NCI-H524 (cell line): Measurements from ENCODE around the gene FCER1G.
A peak's percentile ranks its signal among the peaks of the same experiment; 100 is the strongest.
"Not testable (repeated sequence)": the region's sequence is repeated elsewhere in the genome, so short reads cannot be mapped to it uniquely, and the experiment has no call there.

ENCODE experiments used
- DNase-seq, 2 experiments: peaks; one replicate each; lab custom pipeline; 2025; lab: John Stamatoyannopoulos, UW

The FCER1G gene

DNA sequence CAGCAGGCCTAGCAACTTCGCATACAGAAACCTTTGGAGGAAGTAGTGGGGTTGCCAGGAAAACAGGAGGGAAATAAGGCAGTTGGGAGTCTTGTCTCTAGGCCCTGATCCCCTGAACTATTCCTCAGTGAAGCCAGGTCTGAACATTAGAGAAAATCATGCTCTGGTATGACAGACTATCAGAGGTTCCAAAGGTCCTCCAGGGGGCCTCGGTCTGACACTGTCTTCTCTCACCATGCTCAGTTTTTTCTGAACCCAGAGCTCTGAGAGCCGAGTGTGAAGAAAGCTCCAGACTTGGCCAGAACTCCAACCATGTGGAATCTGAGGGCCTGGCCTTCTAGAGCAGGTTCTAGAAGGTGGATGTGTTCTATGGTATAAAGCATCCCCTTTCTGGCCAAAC, 14.8 kb downstream of the FCER1G start:
- DNase-seq: peak in 1 of 2 experiments; percentile 4

DNA sequence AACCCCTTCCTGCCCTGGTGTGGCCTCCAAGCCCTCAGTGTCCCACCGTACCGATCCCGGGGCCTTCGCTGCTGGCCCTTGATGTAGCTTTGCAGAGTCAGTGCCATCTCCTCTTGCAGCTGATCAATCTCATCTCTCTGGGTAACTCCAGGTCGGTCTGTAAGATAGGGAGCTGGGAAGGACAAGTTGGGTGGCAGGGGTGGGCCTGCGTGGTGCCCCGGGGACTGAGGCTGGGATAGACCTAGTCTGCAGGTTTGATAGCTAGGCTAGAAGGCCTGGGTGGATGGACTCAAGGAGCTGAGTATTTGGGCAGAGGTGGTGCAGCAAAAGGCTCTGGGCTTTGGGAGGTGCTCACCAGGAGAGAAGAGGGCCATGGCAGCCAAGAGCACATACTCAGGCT, 15.7 kb downstream of the FCER1G start:
- no peak for DNase-seq

- DNase-seq: no peak
Observed at GRCh38 chr1:161233102-161233501, 18.0 kb downstream of the FCER1G start.

- DNase-seq: no peak
Observed at GRCh38 chr1:161235957-161236775, 21.1 kb downstream of the FCER1G start.

GRCh38 chr1:161238039-161238473, 23.0 kb downstream of the FCER1G start, which contains the start of gene NR1I3:
NR1I3 (minus strand) TSS chr1:161238203; CDS start chr1:161236565, 1,638 bp downstream.
- no peak for DNase-seq

DNA sequence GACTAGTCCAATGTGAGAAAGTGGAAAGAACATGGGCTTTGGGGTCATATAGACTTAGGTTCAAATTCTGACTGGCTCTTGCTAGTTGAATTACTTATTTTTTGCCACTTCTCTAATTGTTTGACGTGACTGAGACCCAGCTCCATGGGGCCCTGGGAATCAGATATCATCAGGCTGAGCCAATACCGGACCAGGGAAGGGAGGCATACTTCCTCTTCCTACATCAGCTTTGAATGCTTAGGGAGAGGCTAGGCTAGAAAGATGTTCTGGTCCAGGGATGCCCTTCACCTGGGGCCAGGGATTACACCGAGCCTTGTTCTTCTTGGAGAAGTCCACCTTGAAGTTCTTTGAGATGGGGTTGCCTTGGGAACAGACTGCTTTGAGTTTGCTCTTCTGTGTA, 26.6 kb downstream of the FCER1G start:
- no peak for DNase-seq

DNA sequence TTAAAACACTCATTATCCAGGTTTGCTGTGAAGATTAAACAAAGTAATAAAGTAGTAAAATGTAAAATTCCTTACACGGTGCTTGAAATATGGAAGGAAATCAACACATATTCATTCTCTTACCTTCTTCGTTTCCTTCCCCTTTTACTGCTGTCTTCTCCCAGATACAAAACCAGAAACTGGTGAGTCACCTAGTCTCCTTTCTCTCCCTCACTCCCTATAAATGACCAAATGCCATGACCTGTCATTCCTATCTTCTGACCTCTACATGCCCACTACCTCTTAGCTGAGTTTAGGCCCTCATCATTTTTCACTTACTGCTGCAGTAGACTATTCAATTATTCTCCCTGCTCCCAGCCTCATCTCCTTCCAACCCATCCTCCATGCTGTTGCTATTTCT, 27.2 kb downstream of the FCER1G start:
- DNase-seq: no peak

- no peak for DNase-seq
Observed at GRCh38 chr1:161244888-161245287, 29.8 kb downstream of the FCER1G start.

GRCh38 chr1:161250100-161250499, 35.0 kb downstream of the FCER1G start:
- DNase-seq: not testable (repeated sequence)

DNA sequence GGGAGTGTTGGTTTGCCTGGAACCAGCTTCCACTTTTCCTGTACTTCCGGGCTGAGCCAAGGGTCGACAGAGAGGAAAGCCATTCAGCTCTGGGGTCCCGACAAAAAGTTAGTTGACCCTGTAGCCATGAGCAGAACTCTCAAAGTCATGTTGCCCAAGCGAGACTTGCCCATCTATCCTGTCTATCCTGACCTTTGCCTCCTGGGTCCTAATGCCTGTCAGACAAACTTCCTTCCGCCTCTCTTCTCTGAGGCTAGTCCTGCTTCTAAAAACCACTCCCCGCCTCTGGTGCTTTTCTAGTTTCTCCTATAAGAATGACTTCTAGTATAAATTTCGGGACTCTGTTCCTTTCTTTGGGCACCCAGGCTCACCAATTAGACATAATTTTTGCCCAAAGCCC, 35.7 kb downstream of the FCER1G start:
- DNase-seq: no peak

DNA sequence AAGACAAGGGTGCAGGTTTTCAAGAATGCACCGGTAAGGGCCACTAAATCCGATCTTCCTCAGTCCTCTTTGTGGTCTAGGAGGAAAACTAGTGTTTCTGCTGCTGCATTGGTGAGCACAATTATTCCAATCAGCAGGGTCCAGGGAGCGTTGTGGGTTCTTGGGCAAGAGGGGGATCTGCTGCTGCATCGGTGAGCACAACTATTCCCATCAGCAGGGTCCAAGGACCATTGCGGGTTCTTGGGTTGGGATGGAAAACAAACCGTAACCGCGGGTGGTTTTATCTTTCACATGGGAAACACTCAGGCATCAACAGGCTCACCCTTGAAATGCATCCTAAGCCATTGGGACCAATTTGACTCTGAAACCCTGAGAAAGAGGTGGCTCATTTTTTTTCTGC, 36.5 kb downstream of the FCER1G start:
- no peak for DNase-seq

DNA sequence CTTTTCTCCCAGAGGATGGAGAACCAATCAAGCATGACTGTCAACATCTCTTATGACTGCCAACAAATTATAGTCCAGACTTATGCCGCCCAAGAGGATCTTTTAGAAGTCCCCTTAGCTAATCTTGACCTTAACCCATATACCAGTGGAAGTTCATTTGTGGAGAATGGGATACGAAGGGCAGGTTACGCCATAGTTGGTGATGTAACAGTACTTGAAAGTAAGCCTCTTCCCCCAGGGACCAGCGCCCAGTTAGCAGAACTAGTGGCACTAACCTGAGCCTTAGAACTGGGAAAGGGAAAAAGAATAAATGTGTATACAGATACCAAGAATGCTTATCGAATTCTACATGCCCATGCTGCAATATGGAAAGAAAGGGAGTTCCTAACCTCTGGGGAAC, 40.2 kb downstream of the FCER1G start:
- not testable (repeated sequence) for DNase-seq

DNA sequence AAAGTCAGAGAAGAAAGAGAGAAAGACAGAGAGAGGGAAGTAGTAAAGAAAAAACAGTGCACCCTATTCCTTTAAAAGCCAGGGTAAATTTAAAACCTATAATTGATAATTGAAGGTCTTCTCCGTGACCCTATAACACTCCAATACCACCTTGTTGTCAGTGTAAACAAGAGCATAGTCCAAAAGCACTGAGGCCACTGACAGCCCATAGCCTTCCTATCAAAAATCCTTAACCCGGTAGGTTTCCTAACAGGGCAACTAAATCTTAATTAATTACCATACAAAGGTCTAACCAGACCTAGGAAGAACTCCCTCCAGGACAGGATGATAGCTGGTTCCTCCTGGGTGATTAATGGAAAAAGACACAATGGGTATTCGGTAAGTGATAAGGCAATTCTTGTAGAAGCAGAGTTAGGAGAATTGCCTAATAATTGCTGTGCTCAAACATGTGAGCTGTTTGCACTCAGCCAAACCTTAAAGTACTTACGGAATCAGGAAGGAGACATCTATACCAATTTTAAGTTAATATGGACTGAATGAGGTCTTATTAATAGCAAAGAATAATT, 40.9 kb downstream of the FCER1G start:
- DNase-seq: not testable (repeated sequence)

GRCh38 chr1:161257109-161257508, 42.0 kb downstream of the FCER1G start:
- DNase-seq: not testable (repeated sequence)

DNA sequence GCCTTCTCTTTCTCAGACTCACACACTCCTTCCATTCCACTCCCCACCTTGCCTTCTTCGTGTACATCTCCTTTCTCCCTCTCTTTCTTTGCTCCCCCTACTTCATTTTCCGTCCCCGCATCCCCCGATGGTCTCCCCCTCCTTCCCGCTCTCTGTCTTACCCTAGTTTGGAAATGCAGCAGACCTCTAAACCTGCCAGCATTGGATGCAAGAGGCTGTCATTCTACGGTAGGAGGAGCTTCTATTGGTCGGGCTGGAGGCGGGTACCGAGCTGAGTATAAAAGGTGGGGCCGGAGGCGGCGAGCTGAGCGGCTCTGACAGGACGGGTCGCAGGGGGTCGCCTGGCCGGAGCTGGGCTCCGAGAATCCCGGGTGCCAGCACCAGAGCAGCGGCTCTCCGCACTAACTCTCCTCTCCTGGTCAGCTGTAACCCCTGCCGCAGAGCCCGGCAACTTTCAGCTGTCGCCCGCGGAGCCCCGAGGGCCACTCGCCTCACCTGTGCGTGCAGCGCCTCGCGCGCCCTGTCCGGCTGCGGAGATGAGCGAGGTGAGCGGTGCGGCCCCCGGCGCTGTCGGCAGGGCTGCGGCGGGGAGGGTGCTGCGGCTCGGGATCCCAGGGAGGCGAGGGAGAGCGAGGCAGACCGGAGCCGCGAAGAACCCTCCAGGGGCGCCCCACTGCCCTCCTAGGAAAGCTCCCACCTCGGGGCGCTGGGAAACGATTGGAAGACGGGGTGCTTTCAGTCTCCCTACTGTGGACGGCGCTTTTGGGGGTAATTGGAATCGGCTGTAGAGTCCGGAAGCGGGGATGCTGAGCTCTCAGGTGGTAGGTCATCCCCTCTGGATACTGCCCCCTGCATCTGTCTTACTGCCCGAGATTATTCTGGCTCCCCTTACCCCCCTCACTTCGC, 43.6 kb downstream of the FCER1G start, which contains the start of gene PCP4L1:
PCP4L1 (plus strand) TSS at position 307 of the 906 bp plus-strand sequence; CDS start at position 537, 230 bp downstream.
- DNase-seq: peak; percentile 28 to 82

DNA sequence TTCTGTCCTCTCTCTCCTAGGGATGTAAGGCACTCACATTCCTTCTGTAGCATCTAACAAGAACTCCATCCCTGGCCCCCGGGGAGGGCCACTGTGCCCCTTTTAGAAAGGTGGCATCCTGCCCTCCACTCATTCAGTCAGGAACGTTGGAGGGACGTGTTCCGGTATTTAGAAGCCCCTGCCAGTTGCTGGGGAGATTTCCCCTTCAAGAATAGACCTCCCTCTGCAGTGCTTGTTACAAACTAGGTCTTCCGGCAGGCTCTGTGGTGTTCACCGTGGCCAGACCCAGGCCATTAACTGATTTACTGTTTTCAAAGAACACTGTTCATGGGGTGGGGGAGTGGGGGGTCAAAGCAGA, 44.2 kb downstream of the FCER1G start:
- peak in 1 of 2 experiments; percentile 9 for DNase-seq

DNA sequence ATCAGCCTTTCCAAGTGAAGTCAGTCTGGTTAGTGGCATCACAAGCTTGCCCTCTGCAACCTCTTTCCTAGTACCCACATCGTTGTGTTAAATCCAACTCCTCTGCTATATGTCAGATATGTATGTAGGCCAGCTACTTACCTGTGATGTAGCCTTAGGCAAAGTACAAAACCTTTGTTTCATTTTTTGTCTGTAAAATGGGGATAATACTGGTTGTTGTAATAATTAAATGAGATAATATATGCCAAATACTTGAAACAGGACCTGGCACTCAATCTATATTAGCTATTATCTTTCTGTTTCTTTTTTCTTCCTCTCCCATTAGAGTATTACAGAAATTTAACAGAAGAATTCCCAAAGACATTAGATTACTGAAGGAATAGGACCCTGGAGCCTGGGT, 44.7 kb downstream of the FCER1G start:
- DNase-seq: no peak

- DNase-seq: peak in 1 of 2 experiments; percentile 53
Observed at GRCh38 chr1:161260376-161261260, 45.5 kb downstream of the FCER1G start.

DNA sequence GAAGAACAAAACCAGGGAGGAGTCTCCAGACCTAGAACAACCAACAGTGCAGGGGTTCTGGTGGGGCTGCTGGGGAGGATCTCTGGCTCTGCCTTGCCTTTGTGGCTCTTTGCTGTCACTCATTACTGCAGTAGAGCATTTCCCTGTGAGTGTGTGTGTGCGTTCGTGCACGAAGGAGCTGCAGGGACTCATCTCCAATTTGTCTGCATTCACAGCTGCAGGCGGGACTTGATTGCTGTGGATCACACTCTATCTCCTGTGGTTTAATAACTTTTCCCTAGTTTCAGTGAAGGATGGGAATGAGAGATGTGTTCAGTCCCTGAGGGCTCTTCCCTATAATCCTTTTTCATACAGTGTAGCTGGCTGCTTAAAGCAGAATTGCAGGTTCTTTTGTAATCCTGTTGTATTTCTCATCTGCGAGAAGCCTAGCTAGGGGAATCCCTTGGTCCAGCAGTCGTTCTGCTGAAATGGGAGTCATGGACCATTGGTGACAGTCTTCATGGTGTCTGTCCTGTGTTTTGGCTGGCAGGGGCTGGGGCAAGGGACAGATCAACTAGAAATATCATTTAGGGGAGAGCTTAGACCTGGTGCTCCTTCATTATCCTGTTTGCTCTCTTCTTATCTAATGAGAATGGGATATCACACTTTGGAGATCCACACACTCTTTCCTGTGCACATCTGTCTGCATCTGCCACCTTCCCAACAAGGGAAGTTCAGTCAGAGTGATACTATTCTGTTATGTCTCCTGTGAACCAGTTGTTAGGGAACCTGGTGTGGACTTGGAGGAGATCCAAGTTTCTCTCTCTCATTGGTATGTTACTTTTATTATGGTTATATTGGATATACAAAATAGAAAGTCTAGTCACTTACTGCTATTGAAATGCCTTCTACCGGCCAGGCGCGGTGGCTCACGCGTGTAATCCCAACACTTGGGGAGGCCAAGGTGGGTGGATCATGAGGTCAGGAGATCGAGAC, 46.5 kb downstream of the FCER1G start:
- DNase-seq: no peak

- no peak for DNase-seq
Observed at GRCh38 chr1:161265305-161265704, 50.2 kb downstream of the FCER1G start.
